ENCODE measurements around the gene IL22.

GRCh38 chr12:68293347-68293746, 39.9 kb upstream of the IL22 start:
- no peak for TF ChIP-seq CTCF (conservative IDR thresholded peaks at IDR 0.05; ENCODE audit: low read length)
- TF ChIP-seq EZH2phosphoT487 (IDR thresholded peaks at IDR 0.05; ENCODE audit: borderline replicate concordance, low read depth, low read length): no peak
